Suprapubic skin (tissue), 4 donors: ENCODE data around the gene CHMP3. TPM values are rescaled to one million over a fixed set of nuclear protein-coding genes. Genes with fewer than 3 reads are reported as not detected.
A peak's percentile ranks its signal among the peaks of the same experiment; 100 is the strongest.

Experiments used
- DNase-seq, 2 donors: peaks; one replicate each; pipeline ENCODE4 v3.0.0-alpha.2; 2019; ENCODE audit warnings: low spot score in 2 of 2
- H3K27ac ChIP-seq: fragments of 200-600 bp; sonication (generic); one replicate; pipeline ENCODE4 v1.5.1; 2019
- H3K27me3 ChIP-seq: fragments of 200-600 bp; sonication (generic); one replicate; pipeline ENCODE4 v1.5.1; 2019
- H3K36me3 ChIP-seq: fragments of 200-600 bp; sonication (generic); one replicate; pipeline ENCODE4 v1.5.1; 2019
- H3K4me1 ChIP-seq: fragments of 200-600 bp; sonication (generic); one replicate; pipeline ENCODE4 v1.5.1; 2019
- H3K4me3 ChIP-seq: fragments of 200-600 bp; sonication (generic); one replicate; pipeline ENCODE4 v1.5.1; 2019; ENCODE audit warnings: mild to moderate bottlenecking
- H3K9me3 ChIP-seq: fragments of 200-600 bp; sonication (generic); one replicate; pipeline ENCODE4 v1.5.1; 2019
- EP300 ChIP-seq: sonication (generic); formaldehyde crosslinking; IDR thresholded peaks from one replicate; pipeline ENCODE4 v1.6.1; 2017; ENCODE audit warnings: antibody characterized with exemption
- POLR2A ChIP-seq, 2 donors: fragments of 450-650 bp; IDR thresholded peaks; one replicate each; pipeline ENCODE4 v1.6.1; 2017; ENCODE audit warnings: antibody characterized with exemption in 2 of 2, mild to moderate bottlenecking in 2 of 2, moderate library complexity in 2 of 2
- POLR2AphosphoS5 ChIP-seq, 3 donors: sonication (generic); formaldehyde crosslinking; IDR thresholded peaks; one replicate each; pipeline ENCODE4 v1.6.1; 2017; ENCODE audit warnings: antibody characterized with exemption in 3 of 3
- WGBS: methylation state at CpG from one replicate; pipeline ENCODE4 v1.1.5; 2018; 5-methylcytosine and 5-hydroxymethylcytosine counted together
- total RNA-seq, 4 donors: library from RNA; depleted of rRNA; stranded (reverse); fragments of >200 nt; gene quantifications; one replicate each; pipeline ENCODE4 v1.1.0, GENCODE V29; 2016
- TF ChIP-seq, protein P1 (sequence below), 2 donors: fragments of 200-600 bp in 1 of 2; fragments of 450-650 bp in 1 of 2; sonication (generic) in 1 of 2; IDR thresholded peaks; one replicate each; pipeline ENCODE4 v1.5.1; 2016 to 2019; ENCODE audit warnings: antibody characterized with exemption in 2 of 2, mild to moderate bottlenecking in 1 of 2, moderate library complexity in 1 of 2

Gene CHMP3
- total RNA-seq, 4 donors from 2014 or later, result 77.5 to 104 (median 92.4) TPM

GRCh38 chr2:86520153-86520552, 43.1 kb downstream of the CHMP3 start:
- no peak overlapping the region for H3K4me3 ChIP-seq
- no peaks in the 10 kb centered on the region for H3K27me3 ChIP-seq
- TF ChIP-seq POLR2AphosphoS5 (IDR thresholded peaks at IDR 0.05), result no peak
- no peak for TF ChIP-seq POLR2A (IDR thresholded peaks at IDR 0.05)
- no peaks in the 10 kb centered on the region for H3K4me1 ChIP-seq
- H3K9me3 ChIP-seq, result no peaks in the 10 kb centered on the region
- DNase-seq, result no peak
- H3K36me3 ChIP-seq, result peaks cover 14% of the 10 kb centered on the region
- H3K27ac ChIP-seq, result no peak overlapping the region
- WGBS, result 100% methylated on average over 1 of the region's 1 CpG

GRCh38 chr2:86519349-86519748, 43.9 kb downstream of the CHMP3 start:
- no peak overlapping the region for H3K27ac ChIP-seq
- H3K4me1 ChIP-seq, result no peaks in the 10 kb centered on the region
- 97% methylated on average over 1 of the region's 1 CpG for WGBS
- DNase-seq, result no peak
- H3K9me3 ChIP-seq, result no peaks in the 10 kb centered on the region
- no peaks in the 10 kb centered on the region for H3K27me3 ChIP-seq
- H3K4me3 ChIP-seq, result no peak overlapping the region
- no peak for TF ChIP-seq POLR2AphosphoS5 (IDR thresholded peaks at IDR 0.05)
- TF ChIP-seq POLR2A (IDR thresholded peaks at IDR 0.05), result no peak
- TF ChIP-seq EP300, result no peak
- TF ChIP-seq, protein P1, sequence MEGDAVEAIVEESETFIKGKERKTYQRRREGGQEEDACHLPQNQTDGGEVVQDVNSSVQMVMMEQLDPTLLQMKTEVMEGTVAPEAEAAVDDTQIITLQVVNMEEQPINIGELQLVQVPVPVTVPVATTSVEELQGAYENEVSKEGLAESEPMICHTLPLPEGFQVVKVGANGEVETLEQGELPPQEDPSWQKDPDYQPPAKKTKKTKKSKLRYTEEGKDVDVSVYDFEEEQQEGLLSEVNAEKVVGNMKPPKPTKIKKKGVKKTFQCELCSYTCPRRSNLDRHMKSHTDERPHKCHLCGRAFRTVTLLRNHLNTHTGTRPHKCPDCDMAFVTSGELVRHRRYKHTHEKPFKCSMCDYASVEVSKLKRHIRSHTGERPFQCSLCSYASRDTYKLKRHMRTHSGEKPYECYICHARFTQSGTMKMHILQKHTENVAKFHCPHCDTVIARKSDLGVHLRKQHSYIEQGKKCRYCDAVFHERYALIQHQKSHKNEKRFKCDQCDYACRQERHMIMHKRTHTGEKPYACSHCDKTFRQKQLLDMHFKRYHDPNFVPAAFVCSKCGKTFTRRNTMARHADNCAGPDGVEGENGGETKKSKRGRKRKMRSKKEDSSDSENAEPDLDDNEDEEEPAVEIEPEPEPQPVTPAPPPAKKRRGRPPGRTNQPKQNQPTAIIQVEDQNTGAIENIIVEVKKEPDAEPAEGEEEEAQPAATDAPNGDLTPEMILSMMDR (IDR thresholded peaks at IDR 0.05), result no peak
- H3K36me3 ChIP-seq, result peaks cover 14% of the 10 kb centered on the region

DNA sequence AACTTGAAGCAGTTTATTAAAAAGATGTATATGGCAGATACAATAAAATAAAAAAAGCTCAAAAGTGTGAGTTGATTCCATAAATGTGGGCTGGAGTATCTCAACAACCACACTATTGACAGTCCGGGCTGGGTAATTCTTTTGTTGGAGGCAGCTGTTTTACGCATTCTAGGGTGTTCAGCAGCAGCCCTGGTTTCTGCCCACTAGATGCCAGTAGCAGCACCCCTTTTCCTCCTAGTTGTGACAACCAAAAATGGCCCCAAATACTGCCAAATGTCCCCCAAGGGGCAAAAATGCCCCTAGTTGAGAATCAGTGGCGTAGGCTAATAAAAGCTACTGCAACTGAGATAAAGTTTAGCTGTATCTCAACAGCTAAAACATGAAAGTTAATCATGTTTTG, 44.8 kb downstream of the CHMP3 start:
- H3K27me3 ChIP-seq, result no peaks in the 10 kb centered on the region
- no peak overlapping the region for H3K27ac ChIP-seq
- TF ChIP-seq, protein P1 (IDR thresholded peaks at IDR 0.05), result peak; percentile 8
- no peak for TF ChIP-seq POLR2AphosphoS5 (IDR thresholded peaks at IDR 0.05)
- H3K4me3 ChIP-seq, result no peak overlapping the region
- 76% methylated on average over 3 of the region's 3 CpGs for WGBS
- no peaks in the 10 kb centered on the region for H3K4me1 ChIP-seq
- H3K36me3 ChIP-seq, result peaks cover 14% of the 10 kb centered on the region
- no peak for DNase-seq
- no peaks in the 10 kb centered on the region for H3K9me3 ChIP-seq

DNA sequence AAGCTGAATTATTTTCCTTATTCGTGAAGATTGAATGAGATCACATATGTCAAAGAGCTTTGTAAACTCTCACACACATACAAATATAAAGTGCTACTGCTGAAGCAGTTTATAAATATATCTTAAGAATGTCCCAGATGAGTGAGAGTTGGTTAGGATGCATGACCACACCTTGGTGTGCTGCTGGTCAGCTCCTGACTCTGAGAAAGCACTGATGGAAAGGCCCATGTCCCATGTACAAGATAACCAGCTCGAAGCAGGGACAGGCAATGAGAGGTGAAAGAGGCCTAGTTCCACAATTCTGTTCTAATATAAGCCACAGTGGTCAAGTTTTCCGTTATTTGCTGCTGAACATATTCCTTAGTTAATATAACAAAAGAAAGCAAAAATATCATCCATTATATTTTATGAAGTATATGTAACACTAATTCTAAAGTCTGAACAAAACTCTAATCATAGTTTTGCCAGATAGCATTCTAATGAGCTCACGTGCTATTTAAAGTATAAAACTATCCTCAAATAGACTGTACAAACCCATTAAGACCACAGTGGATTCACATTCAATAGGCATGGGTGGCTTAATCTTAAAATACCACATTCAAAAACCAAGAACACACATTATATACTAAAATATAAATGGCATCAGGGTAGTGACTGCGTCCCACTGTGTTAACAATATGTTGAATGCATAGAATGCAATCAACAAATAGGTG, 49.1 kb downstream of the CHMP3 start:
- TF ChIP-seq EP300, result no peak
- no peak for TF ChIP-seq POLR2AphosphoS5 (IDR thresholded peaks at IDR 0.05)
- no peak for TF ChIP-seq POLR2A (IDR thresholded peaks at IDR 0.05)
- TF ChIP-seq, protein P1 (IDR thresholded peaks at IDR 0.05), result no peak
- Histone ChIP-seq H3K4me3 (no peak overlapping the region), H3K27me3 (no peaks in the 10 kb centered on the region), H3K4me1 (peaks cover 24% of the 10 kb centered on the region), H3K36me3 (peaks cover 17% of the 10 kb centered on the region), H3K27ac (no peak overlapping the region), H3K9me3 (no peaks in the 10 kb centered on the region)
- WGBS, result 94% methylated on average over 5 of the region's 5 CpGs
- no peak for DNase-seq

- Histone ChIP-seq H3K27ac (no peak overlapping the region), H3K4me1 (peaks cover 24% of the 10 kb centered on the region), H3K36me3 (peaks cover 29% of the 10 kb centered on the region), H3K9me3 (no peaks in the 10 kb centered on the region), H3K27me3 (no peaks in the 10 kb centered on the region), H3K4me3 (no peak overlapping the region)
- WGBS, result 72% methylated on average over 2 of the region's 2 CpGs
- TF ChIP-seq POLR2AphosphoS5 (IDR thresholded peaks at IDR 0.05) (no peak), POLR2A (IDR thresholded peaks at IDR 0.05) (no peak)
- TF ChIP-seq, protein P1 (IDR thresholded peaks at IDR 0.05), result no peak
- no peak for DNase-seq
Measured at GRCh38 chr2:86512892-86513291, 50.4 kb downstream of the CHMP3 start.

DNA sequence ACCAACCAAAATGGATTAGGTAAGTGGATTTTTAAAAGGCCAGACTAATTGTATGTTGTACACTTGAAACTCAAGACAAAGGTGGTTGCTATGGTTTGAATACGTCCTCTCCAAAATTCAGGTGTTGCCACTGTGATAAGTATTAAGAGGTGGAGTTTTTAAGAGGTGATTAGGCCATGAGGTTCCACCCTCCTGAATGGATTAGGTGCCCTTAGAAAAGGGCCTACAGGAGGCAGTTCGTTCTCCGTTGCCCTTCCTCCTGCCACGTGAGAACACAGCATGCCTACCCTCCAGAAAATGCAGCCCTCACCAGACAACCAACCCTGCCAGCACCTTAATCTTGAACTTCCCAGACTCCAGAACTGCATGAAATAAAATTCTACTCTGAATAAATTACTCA, 51.2 kb downstream of the CHMP3 start:
- TF ChIP-seq POLR2AphosphoS5 (IDR thresholded peaks at IDR 0.05), result no peak
- no peak for TF ChIP-seq POLR2A (IDR thresholded peaks at IDR 0.05)
- TF ChIP-seq, protein P1 (IDR thresholded peaks at IDR 0.05), result no peak
- TF ChIP-seq EP300, result no peak
- Histone ChIP-seq H3K4me3 (no peak overlapping the region), H3K36me3 (peaks cover 38% of the 10 kb centered on the region), H3K27me3 (no peaks in the 10 kb centered on the region), H3K9me3 (no peaks in the 10 kb centered on the region), H3K4me1 (peaks cover 24% of the 10 kb centered on the region), H3K27ac (peak overlapping the region; percentile 14)
- WGBS, result 56% methylated on average over 4 of the region's 4 CpGs
- no peak for DNase-seq
